GM12892 (cell line): ENCODE measurements around the gene TRPC4. TPM values are rescaled to one million over a fixed set of nuclear protein-coding genes. Genes with fewer than 3 reads are reported as not detected.

Experiments
- DNase-seq: peaks from one replicate; pipeline ENCODE4 v3.0.0; 2011; ENCODE audit not compliant: insufficient read length
- FAIRE-seq: peaks from 2 replicates; lab custom pipeline; 2011; peaks lifted over from hg19 to GRCh38; lab: Jason Lieb, UNC
- POLR2A ChIP-seq: IDR thresholded peaks from 2 replicates; pipeline ENCODE4 v1.6.1; 2011; ENCODE audit warnings: low read depth, low read length, control low read depth
- POLR2AphosphoS5 ChIP-seq: IDR thresholded peaks from 2 replicates; pipeline ENCODE4 v1.6.1; 2011; ENCODE audit warnings: low read depth, low read length, control low read depth
- TAF1 ChIP-seq: IDR thresholded peaks from 2 replicates; pipeline ENCODE4 v1.6.1; 2011; ENCODE audit warnings: low read depth, mild to moderate bottlenecking, control low read depth, low read length, borderline replicate concordance
- polyA plus RNA-seq: library from polyadenylated mRNA; unstranded; fragments of >200 nt; gene quantifications from one replicate; pipeline ENCODE4 v1.2.1, GENCODE V29; 2012; ENCODE audit warnings: missing spikeins, inconsistent platforms; ENCODE audit not compliant: missing spikeins

Gene TRPC4
- not detected for polyA plus RNA-seq

GRCh38 chr13:37869756-37870488, at the start of gene TRPC4:
Gene TRPC4, minus strand, starts transcription at chr13:37869772. Its CDS starts 86,439 bp downstream, at chr13:37783333.
- TF ChIP-seq TAF1 (no peak), POLR2AphosphoS5 (no peak)
- FAIRE-seq (no peak), DNase-seq (no peak)

GRCh38 chr13:37918751-37919150, 49.2 kb upstream of the TRPC4 start:
- FAIRE-seq, result no peak
- DNase-seq, result no peak
- TF ChIP-seq TAF1 (no peak), POLR2A (no peak), POLR2AphosphoS5 (no peak)

GRCh38 chr13:37918116-37918714, 48.6 kb upstream of the TRPC4 start:
- TF ChIP-seq POLR2AphosphoS5 (no peak), TAF1 (no peak), POLR2A (no peak)
- DNase-seq (no peak), FAIRE-seq (no peak)

GRCh38 chr13:37914781-37915391, 45.3 kb upstream of the TRPC4 start:
- TF ChIP-seq POLR2A, result no peak
- no peak for TF ChIP-seq POLR2AphosphoS5
- TF ChIP-seq TAF1, result no peak
- FAIRE-seq, result no peak
- DNase-seq, result no peak

GRCh38 chr13:37910790-37911189, 41.2 kb upstream of the TRPC4 start:
- DNase-seq, result no peak
- no peak for FAIRE-seq
- TF ChIP-seq TAF1 (no peak), POLR2A (no peak), POLR2AphosphoS5 (no peak)

- DNase-seq (no peak), FAIRE-seq (no peak)
- TF ChIP-seq POLR2AphosphoS5 (no peak), TAF1 (no peak)
Observed at GRCh38 chr13:37906880-37907279, 37.3 kb upstream of the TRPC4 start.

- no peak for DNase-seq
- no peak for FAIRE-seq
- TF ChIP-seq POLR2A (no peak), TAF1 (no peak), POLR2AphosphoS5 (no peak)
Observed at GRCh38 chr13:37905736-37906135, 36.2 kb upstream of the TRPC4 start.

GRCh38 chr13:37899753-37900152, 30.2 kb upstream of the TRPC4 start:
- DNase-seq, result no peak

GRCh38 chr13:37893321-37893720, 23.7 kb upstream of the TRPC4 start:
- TF ChIP-seq POLR2A (no peak), POLR2AphosphoS5 (no peak), TAF1 (no peak)
- no peak for DNase-seq
- no peak for FAIRE-seq

More at GRCh38 chr13:37899753-37900152, 30.2 kb upstream of the TRPC4 start:
- TF ChIP-seq TAF1 (no peak), POLR2A (no peak), POLR2AphosphoS5 (no peak)
- no peak for FAIRE-seq

- TF ChIP-seq POLR2AphosphoS5 (no peak), POLR2A (no peak), TAF1 (no peak)
- DNase-seq, result no peak
- no peak for FAIRE-seq
Observed at GRCh38 chr13:37889820-37890219, 20.2 kb upstream of the TRPC4 start.

- DNase-seq (no peak), FAIRE-seq (no peak)
Observed at GRCh38 chr13:37889102-37889501, 19.5 kb upstream of the TRPC4 start.

GRCh38 chr13:37886879-37887278, 17.3 kb upstream of the TRPC4 start:
- DNase-seq (no peak), FAIRE-seq (no peak)
- TF ChIP-seq TAF1, result no peak
- TF ChIP-seq POLR2AphosphoS5, result no peak
- TF ChIP-seq POLR2A, result no peak

More at GRCh38 chr13:37889102-37889501, 19.5 kb upstream of the TRPC4 start:
- TF ChIP-seq TAF1, result no peak
- TF ChIP-seq POLR2A, result no peak
- TF ChIP-seq POLR2AphosphoS5, result no peak
